Measurements from ENCODE around the gene ZNF554. TPM values are rescaled to one million over a fixed set of nuclear protein-coding genes. Genes with fewer than 3 reads are reported as not detected.

The ZNF554 gene
- total and polyA plus RNA-seq, 4 donors = 1.1 to 8.8 (median 4.0) TPM

DNA sequence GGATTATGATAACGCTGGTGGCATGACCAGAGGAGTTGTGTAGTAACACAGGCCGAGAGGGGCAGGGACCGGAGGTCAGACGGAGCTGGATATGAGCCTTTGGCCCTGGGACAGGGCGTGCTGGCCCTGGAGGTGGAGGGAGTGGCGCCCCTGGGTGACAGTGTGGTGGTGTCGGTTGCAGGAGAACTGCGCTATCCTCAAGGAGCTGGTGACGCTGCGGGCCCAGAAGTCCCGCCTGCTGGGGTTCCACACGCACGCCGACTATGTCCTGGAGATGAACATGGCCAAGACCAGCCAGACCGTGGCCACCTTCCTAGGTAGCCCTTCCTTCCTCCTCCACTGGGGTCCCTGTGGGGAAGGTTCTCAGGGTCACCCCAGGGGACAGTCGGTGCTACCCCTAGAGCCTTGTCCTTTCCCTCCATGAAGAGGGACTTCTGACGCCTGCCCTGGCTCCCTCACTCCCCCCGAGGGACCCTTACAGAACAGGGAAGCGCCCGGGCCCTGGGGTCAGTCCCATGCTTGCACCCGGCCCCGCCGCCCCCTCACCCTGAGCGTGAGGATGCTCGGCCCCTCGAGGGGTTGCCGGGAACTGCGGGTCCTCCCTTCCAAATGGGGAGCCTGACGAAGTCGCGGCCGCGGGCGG lies 12.8 kb upstream of the ZNF554 start:
- Histone ChIP-seq H3K36me3 (ENCODE audit: control insufficient read depth in 4 of 4, insufficient read depth in 4 of 4, low read length in 4 of 4) (peaks cover 6 to 63% (median 11%) of the 10 kb centered on the region in 4 donors), H3K4me1 (ENCODE audit: control insufficient read depth in 5 of 5, insufficient read depth in 5 of 5, low read length in 5 of 5) (no peaks in the 10 kb centered on the region), H3K27ac (ENCODE audit: low read depth in 1 of 2, low read length in 1 of 2) (no peak overlapping the region), H3K9ac (ENCODE audit: insufficient read depth in 1 of 2, low read length in 2 of 2) (no peak overlapping the region), H3K4me3 (no peak overlapping the region), H3K27me3 (ENCODE audit: control insufficient read depth in 3 of 3, insufficient read depth in 3 of 3, low read length in 2 of 3) (no peaks in the 10 kb centered on the region), H3K9me3 (ENCODE audit: control insufficient read depth in 4 of 4, insufficient read depth in 3 of 4, low read length in 3 of 4) (peaks cover 0 to 3% (median 0%) of the 10 kb centered on the region in 4 donors)
- ATAC-seq (ENCODE audit: insufficient read depth, low FRiP score) (no peak), DNase-seq (no peak)
- WGBS, 2 donors = 96 to 97% methylated on average over 34 of the region's 34 CpGs
- TF ChIP-seq CTCF (IDR thresholded peaks at IDR 0.05; ENCODE audit: control extremely low read depth, extremely low read depth) = no peak

DNA sequence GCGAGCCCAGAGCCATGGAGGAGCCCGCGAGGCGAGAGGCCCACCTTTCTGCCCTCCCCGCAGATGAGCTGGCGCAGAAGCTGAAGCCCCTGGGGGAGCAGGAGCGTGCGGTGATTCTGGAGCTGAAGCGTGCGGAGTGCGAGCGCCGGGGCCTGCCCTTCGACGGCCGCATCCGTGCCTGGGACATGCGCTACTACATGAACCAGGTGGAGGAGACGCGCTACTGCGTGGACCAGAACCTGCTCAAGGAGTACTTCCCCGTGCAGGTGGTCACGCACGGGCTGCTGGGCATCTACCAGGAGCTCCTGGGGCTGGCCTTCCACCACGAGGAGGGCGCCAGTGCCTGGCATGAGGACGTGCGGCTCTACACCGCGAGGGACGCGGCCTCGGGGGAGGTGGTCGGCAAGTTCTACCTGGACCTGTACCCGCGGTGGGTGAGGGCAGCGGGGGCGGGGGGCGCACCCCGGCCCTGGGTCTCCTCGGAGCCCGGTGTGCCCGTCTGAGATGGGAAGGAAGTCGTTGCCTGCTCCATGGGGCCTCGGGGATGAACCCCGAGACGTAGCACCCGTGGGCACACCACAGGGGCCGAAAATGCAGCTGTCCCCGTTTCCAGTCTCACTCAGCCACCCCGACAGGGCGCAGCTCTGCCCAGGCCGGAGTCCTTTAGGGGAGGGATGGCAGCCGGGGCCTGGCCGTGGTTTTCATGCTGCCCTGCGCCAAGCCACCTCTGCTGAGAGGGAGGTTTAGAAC lies 12.1 kb upstream of the ZNF554 start:
- Histone ChIP-seq H3K9ac (ENCODE audit: insufficient read depth in 1 of 2, low read length in 2 of 2) (no peak overlapping the region), H3K4me3 (no peak overlapping the region), H3K4me1 (ENCODE audit: control insufficient read depth in 5 of 5, insufficient read depth in 5 of 5, low read length in 5 of 5) (no peaks in the 10 kb centered on the region), H3K36me3 (ENCODE audit: control insufficient read depth in 4 of 4, insufficient read depth in 4 of 4, low read length in 4 of 4) (peaks cover 6 to 63% (median 9%) of the 10 kb centered on the region in 4 donors), H3K27ac (ENCODE audit: low read depth in 1 of 2, low read length in 1 of 2) (no peak overlapping the region), H3K27me3 (ENCODE audit: control insufficient read depth in 3 of 3, insufficient read depth in 3 of 3, low read length in 2 of 3) (no peaks in the 10 kb centered on the region), H3K9me3 (ENCODE audit: control insufficient read depth in 4 of 4, insufficient read depth in 3 of 4, low read length in 3 of 4) (peaks cover 0 to 3% (median 0%) of the 10 kb centered on the region in 4 donors)
- no peak for TF ChIP-seq CTCF (IDR thresholded peaks at IDR 0.05; ENCODE audit: control extremely low read depth, extremely low read depth)
- DNase-seq = no peak
- WGBS, 2 donors = 96 to 97% methylated on average over 55 to 56 of the region's 56 CpGs
- no peak for ATAC-seq (ENCODE audit: insufficient read depth, low FRiP score)

DNA sequence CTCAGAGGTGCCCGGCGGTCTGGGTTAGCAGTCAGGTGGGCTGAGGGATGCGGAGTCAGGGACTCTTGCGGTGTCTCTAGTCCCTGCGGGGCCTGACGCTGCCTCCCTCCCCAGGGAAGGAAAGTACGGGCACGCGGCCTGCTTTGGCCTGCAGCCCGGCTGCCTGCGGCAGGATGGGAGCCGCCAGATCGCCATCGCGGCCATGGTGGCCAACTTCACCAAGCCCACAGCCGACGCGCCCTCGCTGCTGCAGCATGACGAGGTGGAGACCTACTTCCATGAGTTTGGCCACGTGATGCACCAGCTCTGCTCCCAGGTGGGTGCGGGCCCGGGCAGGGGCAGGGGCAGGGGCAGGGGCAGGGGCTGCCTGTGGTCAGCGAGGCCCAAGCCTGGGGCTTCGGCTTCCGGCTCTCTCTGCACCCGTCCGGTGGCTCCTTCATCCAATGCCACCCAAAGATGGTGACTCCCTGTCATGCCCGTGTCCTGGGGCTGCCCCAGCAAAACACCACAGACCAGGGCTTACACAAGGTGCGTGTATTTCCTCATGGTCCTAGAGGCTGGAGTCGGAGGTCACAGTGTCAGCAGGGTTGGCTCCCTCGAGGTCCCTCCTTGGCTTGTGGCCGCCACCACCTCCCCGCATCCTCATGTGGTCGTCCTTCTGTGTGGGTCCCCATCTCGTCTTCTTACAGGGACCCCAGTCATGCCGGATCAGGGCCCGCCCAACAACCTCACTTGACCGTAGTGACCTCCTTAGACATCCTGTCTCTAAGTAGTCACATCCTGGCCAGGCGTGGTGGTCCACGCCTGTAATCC lies 11.3 kb upstream of the ZNF554 start:
- no peak for TF ChIP-seq CTCF (IDR thresholded peaks at IDR 0.05; ENCODE audit: control extremely low read depth, extremely low read depth)
- peaks cover 6 to 70% (median 7%) of the 10 kb centered on the region in 4 donors for H3K36me3 ChIP-seq (ENCODE audit: control insufficient read depth in 4 of 4, insufficient read depth in 4 of 4, low read length in 4 of 4)
- no peak overlapping the region for H3K27ac ChIP-seq (ENCODE audit: low read depth in 1 of 2, low read length in 1 of 2)
- ATAC-seq (ENCODE audit: insufficient read depth, low FRiP score) (no peak), DNase-seq (no peak)
- H3K27me3 ChIP-seq (ENCODE audit: control insufficient read depth in 3 of 3, insufficient read depth in 3 of 3, low read length in 2 of 3) = no peaks in the 10 kb centered on the region
- no peaks in the 10 kb centered on the region for H3K4me1 ChIP-seq (ENCODE audit: control insufficient read depth in 5 of 5, insufficient read depth in 5 of 5, low read length in 5 of 5)
- 96% methylated on average over 39 to 41 of the region's 41 CpGs for WGBS, 2 donors
- H3K9me3 ChIP-seq (ENCODE audit: control insufficient read depth in 4 of 4, insufficient read depth in 3 of 4, low read length in 3 of 4) = peaks cover 0 to 3% (median 0%) of the 10 kb centered on the region in 4 donors
- H3K4me3 ChIP-seq = no peak overlapping the region
- no peak overlapping the region for H3K9ac ChIP-seq (ENCODE audit: insufficient read depth in 1 of 2, low read length in 2 of 2)

Data from lung (tissue), 12 donors.